Measurements from ENCODE around the gene CCDC88C.
"Not testable (repeated sequence)": the region's sequence is repeated elsewhere in the genome, so short reads cannot be mapped to it uniquely, and the experiment has no call there.

Gene CCDC88C, protein sequence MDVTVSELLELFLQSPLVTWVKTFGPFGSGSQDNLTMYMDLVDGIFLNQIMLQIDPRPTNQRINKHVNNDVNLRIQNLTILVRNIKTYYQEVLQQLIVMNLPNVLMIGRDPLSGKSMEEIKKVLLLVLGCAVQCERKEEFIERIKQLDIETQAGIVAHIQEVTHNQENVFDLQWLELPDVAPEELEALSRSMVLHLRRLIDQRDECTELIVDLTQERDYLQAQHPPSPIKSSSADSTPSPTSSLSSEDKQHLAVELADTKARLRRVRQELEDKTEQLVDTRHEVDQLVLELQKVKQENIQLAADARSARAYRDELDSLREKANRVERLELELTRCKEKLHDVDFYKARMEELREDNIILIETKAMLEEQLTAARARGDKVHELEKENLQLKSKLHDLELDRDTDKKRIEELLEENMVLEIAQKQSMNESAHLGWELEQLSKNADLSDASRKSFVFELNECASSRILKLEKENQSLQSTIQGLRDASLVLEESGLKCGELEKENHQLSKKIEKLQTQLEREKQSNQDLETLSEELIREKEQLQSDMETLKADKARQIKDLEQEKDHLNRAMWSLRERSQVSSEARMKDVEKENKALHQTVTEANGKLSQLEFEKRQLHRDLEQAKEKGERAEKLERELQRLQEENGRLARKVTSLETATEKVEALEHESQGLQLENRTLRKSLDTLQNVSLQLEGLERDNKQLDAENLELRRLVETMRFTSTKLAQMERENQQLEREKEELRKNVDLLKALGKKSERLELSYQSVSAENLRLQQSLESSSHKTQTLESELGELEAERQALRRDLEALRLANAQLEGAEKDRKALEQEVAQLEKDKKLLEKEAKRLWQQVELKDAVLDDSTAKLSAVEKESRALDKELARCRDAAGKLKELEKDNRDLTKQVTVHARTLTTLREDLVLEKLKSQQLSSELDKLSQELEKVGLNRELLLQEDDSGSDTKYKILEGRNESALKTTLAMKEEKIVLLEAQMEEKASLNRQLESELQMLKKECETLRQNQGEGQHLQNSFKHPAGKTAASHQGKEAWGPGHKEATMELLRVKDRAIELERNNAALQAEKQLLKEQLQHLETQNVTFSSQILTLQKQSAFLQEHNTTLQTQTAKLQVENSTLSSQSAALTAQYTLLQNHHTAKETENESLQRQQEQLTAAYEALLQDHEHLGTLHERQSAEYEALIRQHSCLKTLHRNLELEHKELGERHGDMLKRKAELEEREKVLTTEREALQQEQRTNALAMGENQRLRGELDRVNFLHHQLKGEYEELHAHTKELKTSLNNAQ (N-terminal part only)

DNA sequence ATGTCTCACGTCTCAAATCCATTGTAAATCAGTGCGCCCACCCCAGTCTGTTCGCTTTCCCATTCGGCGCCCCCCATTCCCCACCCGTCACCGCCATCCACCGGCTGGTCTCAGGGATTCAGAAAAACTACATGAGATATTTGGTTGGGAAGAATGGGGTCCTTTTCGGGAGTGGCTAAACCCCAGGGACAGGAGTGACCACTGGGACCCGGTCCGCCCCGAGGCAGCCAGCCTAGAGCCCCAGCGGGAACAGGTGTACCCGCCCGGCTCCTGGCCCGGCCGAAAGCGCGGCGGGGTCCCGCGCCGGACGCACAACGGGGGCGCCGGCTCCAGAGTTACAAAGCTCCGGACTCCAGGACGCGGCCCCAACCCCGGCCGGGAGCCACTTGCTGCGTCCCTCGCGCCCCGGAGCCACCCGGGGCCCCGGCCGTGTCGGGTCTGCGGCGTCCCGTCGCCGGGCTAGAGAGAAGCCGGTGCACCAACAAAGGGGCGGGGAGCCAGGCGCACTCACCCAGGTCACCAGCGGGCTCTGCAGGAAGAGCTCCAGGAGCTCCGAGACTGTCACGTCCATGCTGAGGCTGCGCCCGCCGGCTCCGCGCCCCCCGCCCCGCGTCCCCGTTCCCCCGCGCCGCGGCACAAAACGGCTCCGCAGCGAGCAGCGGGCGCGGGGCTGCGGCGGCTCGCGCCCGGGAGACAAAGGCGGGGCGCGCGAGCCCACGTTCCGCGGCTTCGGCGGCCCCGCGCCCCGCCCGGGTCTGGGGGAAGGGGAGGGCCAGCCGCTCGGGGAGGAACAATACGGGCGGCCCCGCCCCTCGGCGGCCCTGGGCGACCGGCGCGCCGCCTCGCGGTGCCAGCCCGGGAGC lies at the start of gene CCDC88C:
Gene CCDC88C (minus strand): TSS at position 701 of the 863 bp plus-strand sequence. CDS start 130 bp downstream, at position 571.
- DNase-seq (ENCODE audit: low read depth), result peak; percentile 70

DNA sequence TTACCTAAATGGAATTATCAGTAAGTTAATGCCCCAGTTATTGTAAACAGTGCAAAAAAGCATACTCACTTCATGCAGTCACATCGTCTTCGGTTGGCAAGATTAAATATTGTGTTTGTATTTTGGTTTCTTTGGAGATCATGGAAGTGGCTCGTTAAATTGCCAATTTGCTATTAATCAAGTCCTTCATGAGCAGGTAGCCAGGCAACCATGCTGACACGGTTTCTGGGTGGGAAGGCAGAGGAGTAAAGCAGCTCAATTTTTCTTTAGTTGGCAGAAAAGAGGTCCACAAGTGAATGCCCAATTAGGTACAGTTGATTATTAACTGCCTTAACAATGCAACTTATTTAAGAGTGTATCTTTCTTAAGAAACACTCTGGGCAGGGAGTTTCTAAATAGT lies 48.6 kb upstream of the CCDC88C start:
- DNase-seq (ENCODE audit: low read depth), result no peak

DNA sequence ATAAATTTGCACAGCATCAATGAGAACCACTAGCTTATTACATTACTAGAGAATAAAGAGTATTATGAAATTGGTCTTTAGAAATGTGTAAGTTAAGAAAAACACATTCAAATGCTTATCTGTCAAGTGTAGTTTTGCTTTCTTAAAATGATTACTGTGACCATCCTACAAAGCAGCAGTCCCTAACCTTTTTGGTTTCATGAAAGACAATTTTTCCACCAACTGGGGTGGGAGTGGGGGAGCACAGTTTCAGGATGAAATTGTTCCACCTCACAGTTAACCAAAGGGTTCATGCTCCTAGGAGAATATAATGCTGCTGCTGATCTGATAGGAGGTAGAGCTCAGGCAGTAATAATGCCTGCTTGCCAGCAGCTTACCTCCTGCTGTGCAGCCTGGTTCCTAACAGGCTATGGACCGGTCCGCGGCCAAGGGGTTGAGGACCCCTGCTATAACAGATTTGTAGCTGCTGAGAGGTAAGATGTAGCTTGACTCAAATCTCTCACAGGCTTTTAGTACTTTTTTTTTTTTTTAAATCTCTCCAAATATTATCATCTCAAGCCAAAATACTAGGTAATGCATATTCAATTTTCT lies 47.1 kb upstream of the CCDC88C start:
- DNase-seq (ENCODE audit: low read depth), result no peak

DNA sequence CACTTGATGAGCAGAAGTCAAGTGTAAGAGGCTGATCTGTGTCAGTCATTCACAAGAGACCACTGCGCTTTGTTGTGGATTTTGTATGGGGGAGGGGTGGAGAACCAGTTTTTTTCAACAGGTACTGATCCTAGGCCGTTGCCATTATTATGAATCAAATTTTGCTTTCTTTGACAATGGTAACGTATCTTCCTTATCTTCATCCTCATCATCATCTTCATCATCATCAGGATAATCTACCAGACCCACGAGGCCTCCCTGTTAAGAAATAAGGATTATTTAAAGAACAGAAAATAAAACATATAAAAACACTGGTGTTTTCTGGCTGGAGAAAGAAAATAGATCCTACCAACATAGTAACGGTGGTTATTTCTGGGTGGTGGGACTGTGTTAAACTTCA lies 41.0 kb upstream of the CCDC88C start:
- no peak for DNase-seq (ENCODE audit: low read depth)

DNA sequence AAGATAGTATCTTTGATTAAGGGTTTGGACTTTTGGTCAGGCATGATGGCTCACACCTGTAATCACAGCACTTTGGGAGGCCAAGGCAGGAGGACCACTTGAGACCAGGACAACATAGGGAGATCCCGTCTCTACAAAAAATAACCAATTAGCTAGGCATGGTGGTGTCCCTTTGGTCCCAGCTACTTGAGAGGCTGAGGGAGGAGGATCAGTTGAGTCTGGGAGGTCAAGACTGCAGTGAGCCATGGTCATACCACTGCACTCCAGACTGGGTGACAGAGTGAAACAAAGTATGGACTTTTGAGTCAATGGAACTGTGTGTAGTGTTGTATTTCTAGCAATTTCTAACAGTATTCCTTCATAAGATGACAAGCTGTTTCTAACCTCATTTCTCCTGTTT lies 38.7 kb upstream of the CCDC88C start:
- no peak for DNase-seq (ENCODE audit: low read depth)

DNA sequence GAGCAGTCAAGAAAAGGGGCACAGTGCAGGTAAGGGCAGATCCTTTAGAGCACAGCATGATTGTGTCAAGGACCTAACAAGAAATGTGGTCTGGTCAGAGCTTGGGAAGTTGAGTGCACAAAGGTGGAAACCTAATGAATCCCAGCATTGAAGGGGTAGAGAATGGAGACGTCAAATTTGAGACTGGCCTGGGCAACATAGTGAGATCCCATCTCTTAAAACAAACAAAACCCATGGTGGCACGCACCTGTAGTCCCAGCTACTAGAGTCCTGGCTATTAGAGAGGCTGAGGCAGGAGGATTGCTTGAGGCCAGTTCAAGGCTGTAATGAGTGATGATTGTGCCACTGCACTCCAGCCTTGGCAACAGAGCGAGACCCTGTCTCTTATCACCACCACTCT lies 37.0 kb upstream of the CCDC88C start:
- DNase-seq (ENCODE audit: low read depth), result no peak

DNA sequence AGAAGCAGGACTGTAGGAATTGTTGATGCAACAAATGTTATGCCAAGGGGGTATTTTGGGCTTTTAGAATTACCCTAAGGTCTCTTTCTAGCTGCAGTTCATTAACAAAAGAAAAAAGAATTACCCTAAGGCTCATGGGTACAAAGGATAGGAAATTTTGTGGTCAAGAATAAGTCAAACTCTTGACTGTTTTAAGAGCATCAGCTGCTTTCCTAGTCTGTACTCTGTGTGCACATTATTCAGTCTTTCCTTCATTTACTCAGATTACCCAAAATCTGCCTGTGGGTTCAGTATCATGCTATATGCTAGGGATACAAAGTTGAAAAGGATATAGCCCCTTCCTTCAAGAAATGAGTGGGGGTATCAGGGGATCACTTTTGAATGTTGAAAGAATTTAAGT lies 36.5 kb upstream of the CCDC88C start:
- no peak for DNase-seq (ENCODE audit: low read depth)

DNA sequence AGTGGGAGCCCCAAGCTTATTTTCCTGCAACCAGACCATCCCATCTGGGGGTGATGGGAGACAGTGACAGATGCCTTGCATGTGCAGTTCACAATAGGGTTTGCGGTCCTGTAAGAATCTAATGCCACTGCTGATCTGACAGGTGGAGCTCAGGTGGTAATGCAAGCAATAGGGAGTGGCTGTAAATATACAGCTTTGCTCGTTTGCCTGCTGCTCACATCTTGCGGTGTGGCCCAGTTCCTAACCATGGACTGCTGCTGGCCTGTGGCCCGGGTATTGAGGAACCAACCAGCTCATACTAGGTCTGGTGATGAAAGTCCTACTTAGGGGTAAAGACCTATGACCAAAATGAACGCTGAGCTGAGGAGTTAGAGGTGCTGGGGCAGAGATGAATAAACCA lies 36.1 kb upstream of the CCDC88C start:
- no peak for DNase-seq (ENCODE audit: low read depth)

DNA sequence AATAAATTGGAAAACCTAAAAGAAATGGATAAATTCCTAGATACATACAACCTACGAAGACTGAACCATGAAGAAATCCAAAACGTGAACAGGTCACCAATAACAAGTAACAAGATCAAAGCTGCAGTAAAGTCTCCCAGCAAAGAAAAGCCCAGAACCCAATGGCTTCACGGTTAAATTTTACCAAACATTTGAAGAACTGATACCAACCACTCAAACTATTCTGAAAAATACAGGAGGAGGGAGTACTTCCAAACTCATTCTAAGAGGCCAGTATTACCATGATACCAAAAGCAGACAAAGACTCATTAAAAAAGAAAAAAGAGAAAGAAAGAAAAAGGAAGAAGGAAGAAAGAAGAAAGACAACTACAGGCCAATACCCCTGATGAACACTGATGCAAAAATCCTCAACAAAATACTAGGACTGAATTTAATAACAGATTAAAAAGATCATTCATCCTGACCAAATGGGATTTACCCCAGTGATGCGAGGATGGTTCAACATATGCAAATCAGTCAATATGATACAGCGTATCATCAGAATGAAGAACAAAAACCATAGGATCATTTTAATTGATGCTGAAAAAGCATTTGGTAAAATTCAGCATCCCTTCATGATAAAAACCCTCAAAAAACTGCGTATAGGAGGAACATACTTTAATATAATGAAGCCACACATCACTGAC lies 26.9 kb upstream of the CCDC88C start:
- DNase-seq (ENCODE audit: low read depth), result no peak

DNA sequence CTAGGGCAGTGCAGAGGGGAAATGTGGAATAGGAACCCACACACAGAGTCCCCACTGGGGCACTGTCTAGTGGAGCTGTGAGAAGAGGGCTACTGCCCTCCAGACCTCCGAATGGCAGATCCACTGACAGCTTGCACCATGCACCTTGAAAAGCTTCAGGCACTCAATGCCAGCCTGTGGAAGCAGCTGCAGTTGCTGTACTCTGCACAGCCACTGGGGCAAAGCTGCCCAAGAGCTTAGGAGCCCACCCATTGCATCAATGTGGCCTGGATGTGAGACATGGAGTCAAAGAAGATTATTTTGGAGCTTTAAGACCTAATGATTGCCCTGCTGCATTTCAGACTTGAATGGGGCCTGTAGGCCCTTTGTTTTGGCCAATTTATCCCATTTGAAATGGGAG lies 21.7 kb upstream of the CCDC88C start:
- no peak for DNase-seq (ENCODE audit: low read depth)

DNA sequence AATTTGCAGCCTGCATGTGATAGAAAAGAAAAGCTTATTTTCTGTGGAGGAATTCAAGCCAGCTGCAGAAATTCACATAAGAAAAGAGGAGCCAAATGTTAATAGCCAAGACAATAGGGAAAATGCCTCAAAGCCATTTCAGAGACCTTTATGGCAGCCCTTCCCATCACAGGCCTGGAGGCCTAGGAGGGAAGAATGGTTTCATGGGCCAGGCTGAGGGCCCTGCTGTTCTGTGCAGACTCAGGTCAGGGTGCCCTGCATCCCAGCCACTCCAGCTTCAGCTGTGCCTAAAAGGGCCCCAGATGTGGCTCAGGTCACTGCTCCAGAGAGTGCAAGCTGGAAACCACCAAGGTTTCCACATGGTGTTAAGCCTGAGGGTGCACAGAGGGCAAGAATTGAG lies 21.2 kb upstream of the CCDC88C start:
- DNase-seq (ENCODE audit: low read depth), result no peak

DNA sequence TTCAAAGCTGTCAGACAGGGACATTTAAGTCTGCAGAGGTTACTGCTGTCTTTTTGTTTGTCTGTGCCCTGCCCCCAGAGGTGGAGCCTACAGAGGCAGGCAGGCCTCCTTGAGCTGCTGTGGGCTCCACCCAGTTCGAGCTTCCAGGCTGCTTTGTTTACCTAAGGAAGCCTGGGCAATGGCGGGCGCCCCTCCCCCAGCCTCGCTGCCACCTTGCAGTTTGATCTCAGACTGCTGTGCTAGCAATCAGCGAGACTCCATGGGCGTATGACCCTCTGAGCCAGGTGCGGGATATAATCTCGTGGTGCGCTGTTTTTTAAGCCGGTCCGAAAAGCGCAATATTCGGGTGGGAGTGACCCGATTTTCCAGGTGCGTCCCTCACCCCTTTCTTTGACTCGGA lies 18.6 kb upstream of the CCDC88C start:
- not testable (repeated sequence) for DNase-seq (ENCODE audit: low read depth)

DNA sequence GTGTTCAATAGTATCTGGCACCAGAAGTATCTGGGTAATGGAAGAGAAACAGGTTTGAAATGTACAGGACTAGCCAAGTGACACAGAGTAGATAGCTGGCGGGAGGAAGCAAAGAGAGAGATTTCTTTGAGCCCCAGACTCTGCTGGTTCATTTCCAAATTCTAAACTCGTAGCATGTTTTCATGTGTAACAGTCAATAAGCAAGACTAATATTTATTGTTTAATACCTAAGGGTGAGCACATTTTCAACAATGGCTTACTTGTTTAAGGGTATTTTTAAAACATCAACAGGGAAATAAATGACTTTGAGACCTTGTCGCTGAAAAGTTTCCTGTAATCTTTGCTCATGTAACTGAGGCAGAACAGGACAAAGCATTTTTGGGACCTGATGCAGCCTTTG lies 11.8 kb upstream of the CCDC88C start:
- DNase-seq (ENCODE audit: low read depth), result no peak

DNA sequence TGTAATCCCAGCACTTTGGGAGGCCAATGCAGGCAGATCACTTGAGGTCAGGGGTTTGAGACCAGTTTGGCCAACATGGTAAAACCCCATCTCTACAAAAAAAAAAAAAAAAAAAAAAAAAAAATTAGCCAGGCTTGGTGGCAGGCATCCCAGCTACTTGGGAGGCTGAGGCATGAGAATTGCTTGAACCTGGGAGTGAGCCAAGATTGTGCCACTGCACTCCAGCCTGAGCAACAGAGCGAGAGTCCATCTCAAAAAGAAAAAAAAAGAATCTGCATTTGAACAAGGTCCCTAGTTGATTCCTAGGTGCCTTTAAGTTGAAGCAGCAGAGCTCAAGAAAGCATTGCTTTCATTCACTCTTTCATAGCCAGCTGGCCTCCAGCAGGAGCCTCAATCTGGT lies 11.3 kb upstream of the CCDC88C start:
- not testable (repeated sequence) for DNase-seq (ENCODE audit: low read depth)

DNA sequence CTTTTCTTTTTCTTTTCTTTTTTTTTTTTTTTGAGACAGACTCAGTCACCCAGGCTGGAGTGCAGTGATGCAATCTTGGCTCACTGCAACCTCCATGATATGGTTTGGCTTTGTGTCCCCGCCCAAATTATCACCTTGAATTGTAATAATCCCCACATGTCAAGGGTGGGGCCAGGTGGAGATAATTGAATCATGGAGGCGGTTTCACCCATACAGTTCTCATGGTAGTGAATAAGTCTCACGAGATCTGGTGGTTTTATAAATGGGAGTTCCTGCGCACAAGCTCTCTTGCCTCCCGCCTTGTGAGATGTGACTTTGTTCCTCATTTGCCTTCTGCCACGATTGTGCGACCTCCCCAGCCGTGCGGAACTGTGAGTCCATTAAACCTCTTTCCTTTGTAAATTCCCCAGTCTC lies 7.9 kb upstream of the CCDC88C start:
- not testable (repeated sequence) for DNase-seq (ENCODE audit: low read depth)

DNA sequence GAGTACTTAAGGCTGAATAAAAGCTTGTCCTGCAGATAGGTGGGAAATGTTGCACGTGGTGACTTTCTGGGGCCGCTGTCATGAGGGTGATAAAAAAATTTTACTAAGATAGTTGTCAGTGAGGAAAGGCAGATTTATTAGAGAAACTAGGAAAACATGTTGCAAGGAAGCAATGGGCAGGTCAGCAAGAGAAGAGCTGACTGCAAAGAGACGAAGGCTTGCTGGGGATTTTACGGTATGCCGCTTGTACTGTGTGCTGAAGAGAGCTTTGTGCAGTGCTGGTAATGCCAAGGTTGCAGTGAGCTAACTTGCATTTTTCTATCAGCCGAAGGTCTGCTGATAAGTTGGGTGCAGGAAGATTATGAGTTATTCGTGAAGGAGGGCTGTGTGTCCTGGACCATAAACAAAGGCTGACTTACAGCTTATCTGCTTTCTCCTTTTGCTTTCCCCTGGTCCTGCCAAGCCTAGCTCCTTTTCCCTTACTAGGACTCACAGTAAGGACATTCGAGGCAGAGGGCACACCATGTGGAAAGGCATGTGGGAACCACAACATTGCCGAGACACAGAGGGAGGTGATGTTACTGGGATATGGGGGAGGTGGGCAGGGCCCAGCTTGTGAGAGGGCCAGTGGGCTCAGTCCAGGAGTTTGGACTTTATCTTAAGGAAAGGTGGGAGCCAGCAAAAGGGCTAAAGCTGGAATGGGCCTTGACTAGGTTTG lies 7.4 kb upstream of the CCDC88C start:
- DNase-seq (ENCODE audit: low read depth), result no peak

DNA sequence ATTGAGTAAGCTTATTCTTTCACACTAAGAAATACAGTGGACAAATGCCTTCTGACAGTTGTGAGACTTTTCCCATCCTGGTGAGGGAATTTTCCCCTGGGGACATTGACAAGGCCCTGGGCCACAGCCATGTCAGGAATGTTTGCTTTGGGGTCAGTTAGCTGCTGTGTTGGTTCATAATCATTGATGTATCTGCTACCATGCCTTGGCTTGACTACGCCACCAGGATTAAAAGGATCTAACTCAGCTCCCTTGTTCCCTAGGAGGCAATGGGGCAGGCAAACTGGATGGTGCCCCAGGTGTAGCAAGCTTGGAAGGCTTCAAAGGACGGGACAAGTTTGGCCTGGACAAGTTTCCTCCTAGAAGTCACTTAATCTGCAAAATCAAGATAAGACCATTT lies 3.1 kb upstream of the CCDC88C start:
- no peak for DNase-seq (ENCODE audit: low read depth)

DNA sequence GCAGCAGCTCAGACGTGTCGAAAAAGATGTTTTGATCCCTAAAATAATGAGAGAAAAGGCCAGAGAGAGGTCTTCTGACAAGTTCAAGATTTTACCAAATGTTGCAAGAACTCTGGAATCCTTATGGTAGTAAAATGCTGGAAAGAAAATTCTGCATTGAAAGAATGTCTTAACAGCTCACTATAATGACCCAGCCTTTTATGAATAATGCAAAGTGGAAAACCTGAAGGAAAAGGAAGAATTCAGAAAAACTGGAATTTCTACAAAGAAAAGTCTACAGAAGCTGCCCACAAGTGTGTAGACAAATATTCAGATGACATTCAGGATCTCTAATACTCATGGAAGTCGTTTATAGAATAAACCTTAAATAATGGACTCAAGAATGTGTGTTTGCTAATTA lies 1.8 kb upstream of the CCDC88C start:
- no peak for DNase-seq (ENCODE audit: low read depth)

DNA sequence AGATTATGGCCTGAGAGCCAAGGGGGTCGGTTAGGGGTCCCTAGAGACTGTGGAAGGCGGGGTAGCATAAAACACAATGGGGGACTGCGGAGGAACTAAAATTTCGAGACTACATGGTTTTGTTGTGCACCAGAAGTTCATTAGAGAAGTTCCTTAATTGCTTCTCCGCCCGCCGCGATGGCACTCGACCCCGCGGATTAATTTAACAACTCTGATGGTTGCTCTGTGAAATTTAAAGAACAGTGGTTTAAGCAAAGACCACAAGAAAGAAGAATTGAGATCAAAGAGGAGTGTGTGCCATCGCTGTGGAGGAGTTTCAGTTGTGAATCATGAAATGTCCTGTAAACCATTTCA lies 1.4 kb upstream of the CCDC88C start:
- no peak for DNase-seq (ENCODE audit: low read depth)

Measured in activated T-cell treated with anti-CD3 and anti-CD28 coated beads for 1 hour (primary cell).